NCI-H748 (cell line): Measurements from ENCODE around the gene CYP4A11.
"Not testable (repeated sequence)": the region's sequence is repeated elsewhere in the genome, so short reads cannot be mapped to it uniquely, and the experiment has no call there.

Source experiments
- DNase-seq: peaks from one replicate; lab custom pipeline; 2025; ENCODE audit not compliant: unreplicated experiment; lab: John Stamatoyannopoulos, UW

CYP4A11 gene

GRCh38 chr1:46927249-46927835, 13.9 kb downstream of the CYP4A11 start:
- no peak for DNase-seq

- DNase-seq, result no peak
Observed at GRCh38 chr1:46910790-46911189, 30.5 kb downstream of the CYP4A11 start.

DNA sequence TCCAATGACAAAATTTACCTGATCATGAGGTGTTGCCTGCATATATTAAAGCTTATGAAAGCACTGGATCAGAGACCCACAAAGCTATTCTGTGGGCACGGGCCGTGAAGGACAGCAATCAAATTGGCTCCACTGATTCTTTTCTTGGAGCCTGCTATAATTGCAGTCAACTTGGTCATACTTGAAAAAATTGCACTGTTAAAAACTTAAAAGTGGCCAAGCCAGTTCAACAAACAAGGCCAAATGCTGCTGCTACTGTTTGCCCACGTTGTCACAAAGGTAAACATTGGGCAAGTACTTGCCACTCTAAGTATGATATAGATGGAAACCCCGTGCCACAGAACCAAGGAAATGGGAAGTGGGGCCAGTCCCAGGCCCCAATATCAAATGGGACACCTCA, 37.8 kb downstream of the CYP4A11 start:
- peak; percentile 33 for DNase-seq

DNA sequence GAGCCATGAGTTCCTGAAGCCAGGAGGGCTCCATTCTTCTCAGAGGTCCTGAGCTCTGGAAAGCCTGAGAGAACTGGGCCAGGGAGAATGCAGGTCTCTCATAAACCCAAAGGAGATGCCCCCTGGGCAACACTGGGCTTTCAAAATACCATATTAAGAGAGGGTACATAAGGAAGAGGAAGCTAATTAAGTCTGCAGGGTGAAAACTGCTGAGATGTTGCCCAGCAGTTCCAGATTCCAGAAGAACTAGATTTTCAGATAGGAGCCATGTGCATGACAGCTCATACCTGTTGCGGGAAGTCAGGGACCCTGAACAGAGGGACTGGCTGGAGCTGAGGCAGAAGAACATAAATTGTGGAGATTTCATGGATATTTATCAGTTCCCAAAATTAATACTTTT, 40.9 kb downstream of the CYP4A11 start:
- no peak for DNase-seq

GRCh38 chr1:46881656-46882055, 59.6 kb downstream of the CYP4A11 start:
- DNase-seq, result not testable (repeated sequence)
